ENCODE data around the gene MAPT.

Gene MAPT

GRCh38 chr17:45967378-45967777 is 73.0 kb downstream of the MAPT start:
- no peak for TF ChIP-seq CTCF (IDR thresholded peaks at IDR 0.05; ENCODE audit: low read depth, low read length)
- no peak for DNase-seq (ENCODE audit: extremely low read depth, low read depth)

- DNase-seq (ENCODE audit: extremely low read depth, low read depth): no peak
These were observed 74.4 kb downstream of the MAPT start for GRCh38 chr17:45968732-45969131.

GRCh38 chr17:45969726-45970125 is 75.4 kb downstream of the MAPT start:
- no peak for DNase-seq (ENCODE audit: extremely low read depth, low read depth)
- TF ChIP-seq CTCF (IDR thresholded peaks at IDR 0.05; ENCODE audit: low read depth, low read length): no peak

More at GRCh38 chr17:45968732-45969131, 74.4 kb downstream of the MAPT start:
- TF ChIP-seq CTCF (IDR thresholded peaks at IDR 0.05; ENCODE audit: low read depth, low read length): no peak

- no peak for TF ChIP-seq CTCF (IDR thresholded peaks at IDR 0.05; ENCODE audit: low read depth, low read length)
- DNase-seq (ENCODE audit: extremely low read depth, low read depth): no peak
These were observed 76.3 kb downstream of the MAPT start for GRCh38 chr17:45970659-45971058.

- no peak for DNase-seq (ENCODE audit: extremely low read depth, low read depth)
- no peak for TF ChIP-seq CTCF (IDR thresholded peaks at IDR 0.05; ENCODE audit: low read depth, low read length)
These were observed 77.4 kb downstream of the MAPT start for GRCh38 chr17:45971698-45972141.

- no peak for DNase-seq (ENCODE audit: extremely low read depth, low read depth)
- no peak for TF ChIP-seq CTCF (IDR thresholded peaks at IDR 0.05; ENCODE audit: low read depth, low read length)
These were observed 78.2 kb downstream of the MAPT start for GRCh38 chr17:45972531-45972930.

GRCh38 chr17:45973099-45973780 is 78.9 kb downstream of the MAPT start:
- no peak for DNase-seq (ENCODE audit: extremely low read depth, low read depth)
- no peak for TF ChIP-seq CTCF (IDR thresholded peaks at IDR 0.05; ENCODE audit: low read depth, low read length)
